Mesendoderm (in vitro differentiated cells): Measurements from ENCODE around the gene HS6ST3.
"Not testable (repeated sequence)": the region's sequence is repeated elsewhere in the genome, so short reads cannot be mapped to it uniquely, and the experiment has no call there.

Experiments
- DNase-seq: peaks from one replicate; pipeline ENCODE4 v3.0.0; 2013
- H2AK5ac ChIP-seq: 2 replicates; pipeline ENCODE4 v1.6.1; 2013; ENCODE audit warnings: low read length, inconsistent platforms
- H2BK120ac ChIP-seq: 2 replicates; pipeline ENCODE4 v1.6.1; 2013; ENCODE audit warnings: low read depth, mild to moderate bottlenecking, low read length, moderate library complexity, mixed read lengths
- H2BK15ac ChIP-seq: replicated peaks from 2 replicates; pipeline ENCODE4 v1.6.1; 2013; ENCODE audit warnings: low read depth, mild to moderate bottlenecking, moderate library complexity
- H2BK5ac ChIP-seq: 2 replicates; pipeline ENCODE4 v1.6.1; 2013; ENCODE audit warnings: low read length, inconsistent platforms
- H3K18ac ChIP-seq: 2 replicates; pipeline ENCODE4 v1.6.1; 2013; ENCODE audit warnings: mild to moderate bottlenecking, low read length, mixed read lengths
- H3K23ac ChIP-seq: one replicate; pipeline ENCODE4 v1.6.1; 2013; ENCODE audit warnings: low read length
- H3K27ac ChIP-seq: 2 replicates; pipeline ENCODE4 v1.5.1; 2013; ENCODE audit warnings: low read depth, mild to moderate bottlenecking, inconsistent platforms, low read length, moderate library complexity
- H3K27me3 ChIP-seq: 2 replicates; pipeline ENCODE4 v1.6.1; 2013; ENCODE audit warnings: low read length, control low read depth, mild to moderate bottlenecking, inconsistent platforms; ENCODE audit not compliant: insufficient read depth, poor library complexity
- H3K36me3 ChIP-seq: 2 replicates; pipeline ENCODE4 v1.6.1; 2013; ENCODE audit warnings: low read length, inconsistent platforms; ENCODE audit not compliant: control insufficient read depth, insufficient read depth
- H3K4ac ChIP-seq: one replicate; pipeline ENCODE4 v1.6.1; 2013; ENCODE audit warnings: low read depth, mild to moderate bottlenecking, low read length, moderate library complexity
- H3K4me1 ChIP-seq: 2 replicates; pipeline ENCODE4 v1.6.1; 2013; ENCODE audit warnings: low read depth, low read length, inconsistent platforms; ENCODE audit not compliant: control insufficient read depth
- H3K4me2 ChIP-seq: 2 replicates; pipeline ENCODE4 v1.6.1; 2013; ENCODE audit warnings: low read length
- H3K4me3 ChIP-seq: 2 replicates; pipeline ENCODE4 v1.5.1; 2013; ENCODE audit warnings: mild to moderate bottlenecking, low read length
- H3K56ac ChIP-seq: one replicate; pipeline ENCODE4 v1.6.1; 2013; ENCODE audit warnings: low read length
- H3K79me1 ChIP-seq: 2 replicates; pipeline ENCODE4 v1.6.1; 2013; ENCODE audit warnings: low read length, inconsistent platforms
- H3K79me2 ChIP-seq: 2 replicates; pipeline ENCODE4 v1.6.1; 2013; ENCODE audit warnings: mild to moderate bottlenecking, low read length; ENCODE audit not compliant: control insufficient read depth, insufficient read depth
- H3K9ac ChIP-seq: 2 replicates; pipeline ENCODE4 v1.6.1; 2013; ENCODE audit warnings: low read length, inconsistent platforms
- H4K5ac ChIP-seq: one replicate; pipeline ENCODE4 v1.6.1; 2013; ENCODE audit warnings: low read length
- H4K8ac ChIP-seq: one replicate; pipeline ENCODE4 v1.6.1; 2013; ENCODE audit warnings: low read depth, mild to moderate bottlenecking, control low read depth, low read length, moderate library complexity
- WGBS: extraction: QIAGEN DNeasy Blood & Tissue Kit; methylation state at CpG from one replicate; pipeline ENCODE4 v1.1.7; 2013; ENCODE audit warnings: low lambda C conversion rate, missing lambda C conversion rate; ENCODE audit not compliant: insufficient coverage; ENCODE audit errors: extremely low coverage; 5-methylcytosine and 5-hydroxymethylcytosine counted together

HS6ST3 gene

DNA sequence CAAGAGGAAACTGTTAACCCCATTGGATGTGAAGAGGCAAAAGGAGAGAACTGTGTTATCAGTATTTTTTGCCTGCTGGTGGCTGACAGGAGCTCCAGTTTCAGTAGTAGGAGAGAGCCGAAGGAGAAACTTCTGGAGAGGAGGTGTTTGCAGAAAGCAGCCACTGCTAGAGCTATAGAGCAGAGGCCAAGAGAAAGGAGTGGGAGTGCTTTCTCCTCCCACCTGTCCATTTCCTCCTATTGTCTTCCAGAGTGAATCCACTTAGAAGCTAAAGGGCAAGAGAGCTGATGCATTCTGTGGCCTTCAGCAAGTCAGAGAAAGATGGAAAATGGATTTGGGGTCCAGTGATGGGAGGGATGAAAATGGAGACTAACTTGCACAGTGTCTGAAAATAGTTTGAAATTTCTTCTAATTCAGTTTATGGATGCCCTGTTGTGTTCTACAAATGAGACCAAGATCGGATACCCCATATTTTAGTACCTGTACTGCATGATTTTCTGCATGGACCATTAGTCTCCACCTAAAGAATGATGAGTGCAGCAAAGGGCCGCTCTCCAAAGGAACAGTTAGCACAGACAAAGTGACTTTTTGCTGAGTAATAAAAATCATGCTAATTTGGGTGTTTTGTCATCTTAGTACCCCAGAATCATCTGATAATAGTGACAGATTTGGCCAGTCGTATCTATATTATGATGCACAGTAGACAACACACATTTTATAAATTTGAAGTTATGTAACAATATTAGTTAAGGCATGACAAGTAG lies 10.7 kb downstream of the HS6ST3 start:
- no peak overlapping the region for H2BK15ac ChIP-seq
- peaks cover 2% of the 10 kb centered on the region for H3K4me1 ChIP-seq
- H3K27me3 ChIP-seq = no peaks in the 10 kb centered on the region
- H2AK5ac ChIP-seq = no peak overlapping the region
- no peak overlapping the region for H3K4me2 ChIP-seq
- peak; percentile 54 for DNase-seq
- H3K4me3 ChIP-seq = no peak overlapping the region
- no peak overlapping the region for H3K4ac ChIP-seq
- no peak overlapping the region for H3K56ac ChIP-seq
- no peak overlapping the region for H3K27ac ChIP-seq
- H3K9ac ChIP-seq = no peak overlapping the region
- no peak overlapping the region for H2BK5ac ChIP-seq
- H3K79me1 ChIP-seq = no peaks in the 10 kb centered on the region
- no peak overlapping the region for H3K18ac ChIP-seq
- no peak overlapping the region for H4K5ac ChIP-seq
- H4K8ac ChIP-seq = no peak overlapping the region
- H3K36me3 ChIP-seq = no peaks in the 10 kb centered on the region
- no peaks in the 10 kb centered on the region for H3K79me2 ChIP-seq
- H2BK120ac ChIP-seq = no peak overlapping the region
- H3K23ac ChIP-seq = no peak overlapping the region
- no CpG with 5 or more reads among the region's 4 CpGs for WGBS

DNA sequence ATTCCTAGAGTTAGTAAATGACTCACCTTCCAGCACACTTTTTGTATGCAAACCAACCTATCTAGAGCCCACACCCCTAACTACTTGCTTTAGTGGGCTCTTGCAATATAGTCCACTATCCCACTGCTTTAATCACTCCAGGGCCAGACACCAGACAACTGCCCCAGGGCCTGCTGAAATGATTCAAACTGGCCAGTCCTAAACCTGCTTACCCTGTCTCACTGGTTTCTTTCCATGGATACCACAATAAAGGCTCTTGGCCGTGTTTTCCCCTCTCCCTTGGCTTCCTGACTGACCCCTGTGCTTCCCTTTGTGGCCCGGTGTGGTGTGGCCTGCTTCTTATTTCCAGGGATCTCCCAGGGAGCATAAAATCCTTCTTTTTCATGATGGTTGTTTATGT lies 14.6 kb downstream of the HS6ST3 start:
- Histone ChIP-seq H3K23ac (no peak overlapping the region), H3K18ac (no peak overlapping the region), H4K8ac (no peak overlapping the region), H3K79me2 (no peaks in the 10 kb centered on the region), H3K4me2 (no peak overlapping the region), H2BK120ac (no peak overlapping the region), H3K27me3 (no peaks in the 10 kb centered on the region), H3K9ac (no peak overlapping the region), H3K56ac (no peak overlapping the region), H3K79me1 (no peaks in the 10 kb centered on the region), H4K5ac (no peak overlapping the region), H3K4me1 (peaks cover 2% of the 10 kb centered on the region), H3K4ac (no peak overlapping the region), H3K4me3 (no peak overlapping the region), H2BK5ac (no peak overlapping the region), H3K36me3 (no peaks in the 10 kb centered on the region), H3K27ac (no peak overlapping the region), H2BK15ac (no peak overlapping the region), H2AK5ac (no peak overlapping the region)
- DNase-seq = peak; percentile 54
- WGBS = no CpG with 5 or more reads among the region's 2 CpGs

DNA sequence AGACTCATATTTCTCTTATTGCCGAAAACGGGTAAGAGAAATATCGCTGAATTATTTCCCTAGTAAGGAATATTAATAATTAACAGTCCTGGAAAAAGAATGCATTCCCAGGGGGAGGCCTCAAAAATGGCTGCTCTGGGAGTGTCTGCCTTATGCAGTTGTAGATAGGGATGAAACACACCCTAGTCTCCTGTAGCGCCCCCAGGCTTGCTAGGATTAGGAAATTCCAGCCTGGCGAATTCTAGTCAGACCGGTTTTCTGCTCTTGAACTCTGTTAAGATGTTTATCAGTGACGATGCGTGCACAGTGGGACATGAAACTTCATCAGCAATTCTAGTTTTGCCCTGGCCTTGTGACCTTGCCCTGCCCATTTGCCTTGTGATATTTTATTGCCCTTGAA lies 18.2 kb downstream of the HS6ST3 start:
- H4K5ac ChIP-seq, H3K27ac ChIP-seq, H2BK120ac ChIP-seq, H3K56ac ChIP-seq, H3K4ac ChIP-seq, H3K9ac ChIP-seq, H4K8ac ChIP-seq, H3K18ac ChIP-seq, H3K27me3 ChIP-seq, H3K4me3 ChIP-seq, H2BK15ac ChIP-seq, H3K23ac ChIP-seq, H2BK5ac ChIP-seq, H3K4me1 ChIP-seq, H3K79me1 ChIP-seq, H3K79me2 ChIP-seq, H3K36me3 ChIP-seq, H2AK5ac ChIP-seq, H3K4me2 ChIP-seq: not testable (repeated sequence)
- WGBS = no CpG with 5 or more reads among the region's 8 CpGs
- DNase-seq = peak; percentile 50

DNA sequence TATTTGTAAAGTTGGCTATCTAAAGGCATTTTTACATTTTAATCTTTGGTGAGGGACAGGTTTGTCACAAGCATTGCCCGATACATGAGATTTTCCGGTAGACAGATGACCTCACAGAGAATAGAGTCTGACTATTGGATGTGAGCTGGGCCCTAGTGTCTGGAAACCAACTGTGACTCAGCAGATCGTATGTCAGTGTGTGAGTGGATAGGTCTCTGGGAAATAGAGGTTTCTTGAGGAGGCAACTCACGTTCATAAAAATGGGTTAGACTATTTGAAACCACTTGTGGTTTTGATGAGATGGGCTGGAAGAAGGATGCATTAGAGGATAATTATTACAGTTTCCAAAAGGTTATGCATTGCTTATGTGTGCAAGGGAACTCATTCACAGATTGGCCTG lies 19.2 kb downstream of the HS6ST3 start:
- Histone ChIP-seq H3K36me3 (no peaks in the 10 kb centered on the region), H2BK120ac (no peak overlapping the region), H3K79me1 (no peaks in the 10 kb centered on the region), H4K8ac (no peak overlapping the region), H3K18ac (no peak overlapping the region), H3K4me3 (no peak overlapping the region), H3K9ac (no peak overlapping the region), H3K27me3 (no peaks in the 10 kb centered on the region), H3K27ac (no peak overlapping the region), H3K4ac (no peak overlapping the region), H3K23ac (no peak overlapping the region), H3K79me2 (no peaks in the 10 kb centered on the region), H4K5ac (no peak overlapping the region), H3K4me1 (peaks cover 2% of the 10 kb centered on the region), H3K4me2 (no peak overlapping the region), H3K56ac (no peak overlapping the region), H2BK15ac (no peak overlapping the region), H2BK5ac (no peak overlapping the region), H2AK5ac (no peak overlapping the region)
- no peak for DNase-seq
- WGBS = no CpG with 5 or more reads among the region's 4 CpGs

DNA sequence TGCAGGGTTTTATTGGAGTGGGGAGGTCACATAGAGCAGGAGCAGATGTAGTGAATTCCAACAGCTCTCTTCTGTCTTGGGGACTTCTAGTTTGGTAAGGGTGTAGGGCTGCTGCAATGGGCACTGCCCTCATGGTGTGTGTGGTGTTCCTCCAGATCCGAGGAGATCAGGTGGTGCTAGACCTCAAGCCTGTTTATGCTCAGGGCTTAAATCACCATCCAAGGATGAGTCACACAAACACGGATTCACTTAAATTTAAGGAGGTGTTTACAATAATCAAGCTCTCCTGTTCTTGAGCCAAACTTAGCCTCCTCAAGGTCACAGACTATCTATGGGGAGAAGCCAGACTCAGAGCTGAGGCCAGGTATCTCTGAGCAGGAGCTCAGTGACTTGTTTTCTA lies 23.0 kb downstream of the HS6ST3 start:
- Histone ChIP-seq H3K4me1 (no peaks in the 10 kb centered on the region), H2BK15ac (no peak overlapping the region), H3K27me3 (no peaks in the 10 kb centered on the region), H3K79me1 (no peaks in the 10 kb centered on the region), H3K4ac (no peak overlapping the region), H2BK120ac (no peak overlapping the region), H4K5ac (no peak overlapping the region), H3K9ac (no peak overlapping the region), H3K56ac (no peak overlapping the region), H3K18ac (no peak overlapping the region), H3K36me3 (no peaks in the 10 kb centered on the region), H3K79me2 (no peaks in the 10 kb centered on the region), H2BK5ac (no peak overlapping the region), H3K4me2 (no peak overlapping the region), H4K8ac (no peak overlapping the region), H3K23ac (no peak overlapping the region), H2AK5ac (no peak overlapping the region), H3K4me3 (no peak overlapping the region), H3K27ac (no peak overlapping the region)
- no peak for DNase-seq
- WGBS = no CpG with 5 or more reads among the region's 2 CpGs

DNA sequence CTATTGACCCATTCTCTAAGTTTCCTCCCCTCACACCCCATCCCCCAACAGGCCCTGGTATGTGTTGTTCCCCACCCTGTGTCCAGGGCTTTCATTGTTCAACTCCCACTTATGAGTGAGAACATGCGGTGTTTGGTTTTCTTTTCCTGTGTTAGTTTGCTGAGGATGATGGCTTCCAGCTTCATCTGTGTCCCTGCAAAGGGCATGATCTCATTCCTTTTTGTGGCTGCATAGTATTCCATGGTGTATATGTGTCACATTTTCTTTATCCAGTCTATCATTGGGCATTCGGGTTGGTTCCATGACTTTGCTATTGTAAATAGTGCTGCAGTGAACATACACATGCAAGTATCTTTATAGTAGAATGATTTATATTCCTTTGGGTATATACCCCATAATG lies 25.5 kb downstream of the HS6ST3 start:
- DNase-seq, H2BK15ac ChIP-seq, H3K27ac ChIP-seq, H2AK5ac ChIP-seq, H3K4me2 ChIP-seq, H3K4me1 ChIP-seq, H2BK5ac ChIP-seq, H3K18ac ChIP-seq, H3K27me3 ChIP-seq, H2BK120ac ChIP-seq, H3K23ac ChIP-seq, H3K79me2 ChIP-seq, H3K4me3 ChIP-seq, H3K56ac ChIP-seq, H3K9ac ChIP-seq, H3K4ac ChIP-seq, H3K36me3 ChIP-seq, H4K8ac ChIP-seq, H4K5ac ChIP-seq, H3K79me1 ChIP-seq: not testable (repeated sequence)
- no CpG with 5 or more reads among the region's 2 CpGs for WGBS
